Peyer's patch (tissue), 4 donors: ENCODE measurements around the gene PPP3R1. TPM values are rescaled to one million over a fixed set of nuclear protein-coding genes. Genes with fewer than 3 reads are reported as not detected.
A peak's percentile ranks its signal among the peaks of the same experiment; 100 is the strongest.

Experiments
- DNase-seq, 3 donors: peaks; one replicate each; pipeline ENCODE4 v3.0.0-alpha.2; 2017 to 2019
- H3K27ac ChIP-seq, 4 donors: fragments of 200-600 bp; sonication (generic); one replicate each; pipeline ENCODE4 v1.5.1; 2016 to 2019
- H3K27me3 ChIP-seq, 2 donors: fragments of 200-600 bp; sonication (generic); one replicate each; pipeline ENCODE4 v1.5.1; 2019
- H3K36me3 ChIP-seq, 3 donors: fragments of 200-600 bp; sonication (generic); one replicate each; pipeline ENCODE4 v1.5.1; 2016 to 2019
- H3K4me1 ChIP-seq, 4 donors: fragments of 200-600 bp; sonication (generic); one replicate each; pipeline ENCODE4 v1.5.1; 2016 to 2019
- H3K4me3 ChIP-seq, 4 donors: fragments of 200-600 bp; sonication (generic); 1 replicate in 3 of 4; 2 replicates in 1 of 4; pipeline ENCODE4 v1.5.1; 2016 to 2019; ENCODE audit warnings: mild to moderate bottlenecking in 1 of 4
- H3K9me3 ChIP-seq, 4 donors: fragments of 200-600 bp; sonication (generic); one replicate each; pipeline ENCODE4 v1.5.1; 2016 to 2019; ENCODE audit warnings: mild to moderate bottlenecking in 1 of 4
- CTCF ChIP-seq, 6 experiments: fragments of 450-650 bp in 4 of 6; fragments of 200-600 bp in 2 of 6; sonication (generic) in 1 of 6; IDR thresholded peaks; one replicate each; pipeline ENCODE4 v1.5.1; 2017 to 2019; ENCODE audit warnings: antibody characterized with exemption in 6 of 6, mild to moderate bottlenecking in 3 of 6, moderate library complexity in 1 of 6
- POLR2A ChIP-seq, 2 donors: fragments of 450-650 bp; IDR thresholded peaks; one replicate each; pipeline ENCODE4 v1.5.1; 2017; ENCODE audit warnings: antibody characterized with exemption in 2 of 2, mild to moderate bottlenecking in 2 of 2, moderate library complexity in 2 of 2
- total RNA-seq, 4 donors: library from RNA; depleted of rRNA; stranded (reverse); fragments of >200 nt; gene quantifications; one replicate each; pipeline ENCODE4 v1.1.0, GENCODE V29; 2016

PPP3R1 gene
- total RNA-seq, 4 donors from 2014 or later = 18.5 to 33.8 (median 25.4) TPM

GRCh38 chr2:68158134-68158447, 94.2 kb downstream of the PPP3R1 start:
- TF ChIP-seq POLR2A (IDR thresholded peaks at IDR 0.05) = no peak
- TF ChIP-seq CTCF (IDR thresholded peaks at IDR 0.05) = no peak

GRCh38 chr2:68157402-68158133, 94.8 kb downstream of the PPP3R1 start, which contains the start of gene PNO1:
Gene PNO1 (plus strand): TSS chr2:68157888. CDS start chr2:68157935, 47 bp downstream.
- DNase-seq = peak; percentile 95 to 98 (median 97)
- peak within 1 kb of the TSS; percentile 67 to 92 (median 86) for H3K4me3 ChIP-seq
- peaks cover 0 to 17% (median 0%) of the 10 kb centered on the region in 3 donors for H3K36me3 ChIP-seq
- H3K9me3 ChIP-seq = no peaks in the 10 kb centered on the region
- TF ChIP-seq POLR2A (IDR thresholded peaks at IDR 0.05) (peak in 1 of 2 donors; percentile 25), CTCF (IDR thresholded peaks at IDR 0.05) (peak in 1 of 6 experiments; percentile 7)
- peak within 1 kb of the TSS; percentile 84 to 92 (median 86) for H3K27ac ChIP-seq
- peaks cover 0 to 17% (median 0%) of the 10 kb centered on the region in 4 donors for H3K4me1 ChIP-seq
- no peaks in the 10 kb centered on the region for H3K27me3 ChIP-seq

More at GRCh38 chr2:68158134-68158447, 94.2 kb downstream of the PPP3R1 start:
- H3K4me1 ChIP-seq = peaks cover 0 to 17% (median 0%) of the 10 kb centered on the region in 4 donors
- peak overlapping the region; percentile 67 to 92 (median 86) for H3K4me3 ChIP-seq
- peaks cover 0 to 22% (median 0%) of the 10 kb centered on the region in 3 donors for H3K36me3 ChIP-seq
- H3K9me3 ChIP-seq = no peaks in the 10 kb centered on the region
- DNase-seq = no peak
- peak overlapping the region; percentile 84 to 92 (median 86) for H3K27ac ChIP-seq
- H3K27me3 ChIP-seq = no peaks in the 10 kb centered on the region

- no peaks in the 10 kb centered on the region for H3K27me3 ChIP-seq
- no peak for DNase-seq
- no peak for TF ChIP-seq POLR2A (IDR thresholded peaks at IDR 0.05)
- TF ChIP-seq CTCF (IDR thresholded peaks at IDR 0.05) = no peak
- no peaks in the 10 kb centered on the region for H3K9me3 ChIP-seq
- peaks cover 0 to 17% (median 0%) of the 10 kb centered on the region in 4 donors for H3K4me1 ChIP-seq
- H3K27ac ChIP-seq = peak overlapping the region; percentile 84 to 92 (median 86)
- peak overlapping the region; percentile 67 to 92 (median 86) for H3K4me3 ChIP-seq
- H3K36me3 ChIP-seq = peaks cover 0 to 11% (median 0%) of the 10 kb centered on the region in 3 donors
These were observed 95.3 kb downstream of the PPP3R1 start for GRCh38 chr2:68157002-68157401.

GRCh38 chr2:68156419-68156818, 95.9 kb downstream of the PPP3R1 start:
- peaks cover 0 to 17% (median 0%) of the 10 kb centered on the region in 4 donors for H3K4me1 ChIP-seq
- no peak for TF ChIP-seq POLR2A (IDR thresholded peaks at IDR 0.05)
- no peak for TF ChIP-seq CTCF (IDR thresholded peaks at IDR 0.05)
- DNase-seq = no peak
- H3K4me3 ChIP-seq = peak overlapping the region; percentile 67 to 92 (median 86)
- H3K9me3 ChIP-seq = no peaks in the 10 kb centered on the region
- peak overlapping the region in 2 of 4 donors; percentile 84 to 85 for H3K27ac ChIP-seq
- no peaks in the 10 kb centered on the region for H3K27me3 ChIP-seq
- H3K36me3 ChIP-seq = peaks cover 0 to 7% (median 0%) of the 10 kb centered on the region in 3 donors

GRCh38 chr2:68155618-68156017, 96.7 kb downstream of the PPP3R1 start:
- H3K9me3 ChIP-seq = no peaks in the 10 kb centered on the region
- TF ChIP-seq CTCF (IDR thresholded peaks at IDR 0.05) = no peak
- TF ChIP-seq POLR2A (IDR thresholded peaks at IDR 0.05) = no peak
- DNase-seq = no peak
- H3K27ac ChIP-seq = no peak overlapping the region
- no peaks in the 10 kb centered on the region for H3K27me3 ChIP-seq
- no peak overlapping the region for H3K4me3 ChIP-seq
- H3K4me1 ChIP-seq = peaks cover 0 to 17% (median 0%) of the 10 kb centered on the region in 4 donors
- H3K36me3 ChIP-seq = peaks cover 0 to 2% (median 0%) of the 10 kb centered on the region in 3 donors
